ENCODE measurements around the gene LEMD1. TPM values are rescaled to one million over a fixed set of nuclear protein-coding genes. Genes with fewer than 3 reads are reported as not detected.
A peak's percentile ranks its signal among the peaks of the same experiment; 100 is the strongest.

The LEMD1 gene
- total RNA-seq, 1 donor from 2014 or later, result 15.0 TPM

DNA sequence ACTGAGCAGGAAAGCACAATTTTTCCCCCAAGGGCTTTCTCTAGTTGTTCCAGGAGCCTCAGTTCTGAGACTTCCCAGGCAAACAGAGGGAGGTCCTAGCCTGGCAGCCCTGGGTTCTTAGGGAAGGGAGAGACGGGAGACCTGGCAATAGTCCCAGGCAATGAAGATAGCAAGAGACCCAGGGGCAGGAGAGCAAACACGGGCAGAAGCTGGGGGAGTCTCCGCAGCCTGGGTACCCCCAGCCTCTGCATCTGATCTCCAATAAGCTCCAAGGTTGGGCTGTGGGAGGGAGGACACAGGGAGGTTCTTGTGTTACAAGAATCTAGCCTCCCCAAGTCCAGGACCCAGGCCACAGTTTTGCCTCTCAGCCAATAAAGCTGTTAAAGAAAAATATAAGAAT lies 31.6 kb upstream of the LEMD1 start:
- no peaks in the 10 kb centered on the region for H3K36me3 ChIP-seq
- H3K4me1 Mint-ChIP-seq, result peaks cover 67% of the 10 kb centered on the region
- peaks cover 70% of the 10 kb centered on the region for H3K4me1 ChIP-seq

DNA sequence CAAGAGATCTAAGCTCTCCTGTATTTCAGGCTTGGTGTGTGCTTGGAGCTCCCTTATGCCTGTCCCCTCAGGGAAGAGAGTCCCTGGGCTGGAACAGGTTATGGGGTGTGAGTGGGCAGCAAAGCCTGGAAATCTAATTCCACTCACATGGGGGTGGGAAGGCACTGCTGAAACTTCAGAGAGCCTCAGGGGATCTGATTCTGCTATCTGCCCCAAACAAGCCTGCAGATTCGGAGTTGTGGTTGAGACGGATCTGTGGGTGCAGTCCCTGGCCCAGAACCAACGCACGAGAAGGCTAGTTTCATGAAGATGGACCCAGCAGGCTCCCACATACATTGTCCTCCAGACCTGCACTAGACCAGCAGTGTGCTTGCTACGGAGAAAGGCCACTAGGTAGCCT lies 31.1 kb upstream of the LEMD1 start:
- H2AFZ ChIP-seq (replicated peaks), result no peak overlapping the region
- Mint-ChIP-seq H3K4me1 (peaks cover 72% of the 10 kb centered on the region), H3K9me3 (no peaks in the 10 kb centered on the region), H3K36me3 (peaks cover 5% of the 10 kb centered on the region), H3K27me3 (ENCODE audit: insufficient read depth, low read depth) (peaks cover 11% of the 10 kb centered on the region), H3K4me3 (peak overlapping the region; percentile 60), H3K27ac (peak overlapping the region; percentile 33)
- peak overlapping the region; percentile 87 for H3K27ac ChIP-seq
- no peak for DNase-seq (ENCODE audit: low spot score)
- H3F3A ChIP-seq (ENCODE audit: low read depth), result peaks cover 92% of the 10 kb centered on the region
- H4K20me1 ChIP-seq (ENCODE audit: low read depth), result peaks cover 70% of the 10 kb centered on the region
- no peaks in the 10 kb centered on the region for H3K36me3 ChIP-seq
- peaks cover 50% of the 10 kb centered on the region for H3K79me2 ChIP-seq (ENCODE audit: low read depth)
- H3K4me2 ChIP-seq, result peak overlapping the region; percentile 86
- H3K4me3 ChIP-seq, result peak overlapping the region; percentile 85
- peaks cover 74% of the 10 kb centered on the region for H3K4me1 ChIP-seq
- H3K9me3 ChIP-seq (ENCODE audit: low read depth), result no peaks in the 10 kb centered on the region
- TF ChIP-seq EZH2phosphoT487 (IDR thresholded peaks at IDR 0.05), result no peak
- TF ChIP-seq, protein P1, sequence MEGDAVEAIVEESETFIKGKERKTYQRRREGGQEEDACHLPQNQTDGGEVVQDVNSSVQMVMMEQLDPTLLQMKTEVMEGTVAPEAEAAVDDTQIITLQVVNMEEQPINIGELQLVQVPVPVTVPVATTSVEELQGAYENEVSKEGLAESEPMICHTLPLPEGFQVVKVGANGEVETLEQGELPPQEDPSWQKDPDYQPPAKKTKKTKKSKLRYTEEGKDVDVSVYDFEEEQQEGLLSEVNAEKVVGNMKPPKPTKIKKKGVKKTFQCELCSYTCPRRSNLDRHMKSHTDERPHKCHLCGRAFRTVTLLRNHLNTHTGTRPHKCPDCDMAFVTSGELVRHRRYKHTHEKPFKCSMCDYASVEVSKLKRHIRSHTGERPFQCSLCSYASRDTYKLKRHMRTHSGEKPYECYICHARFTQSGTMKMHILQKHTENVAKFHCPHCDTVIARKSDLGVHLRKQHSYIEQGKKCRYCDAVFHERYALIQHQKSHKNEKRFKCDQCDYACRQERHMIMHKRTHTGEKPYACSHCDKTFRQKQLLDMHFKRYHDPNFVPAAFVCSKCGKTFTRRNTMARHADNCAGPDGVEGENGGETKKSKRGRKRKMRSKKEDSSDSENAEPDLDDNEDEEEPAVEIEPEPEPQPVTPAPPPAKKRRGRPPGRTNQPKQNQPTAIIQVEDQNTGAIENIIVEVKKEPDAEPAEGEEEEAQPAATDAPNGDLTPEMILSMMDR (IDR thresholded peaks at IDR 0.05), result no peak
- no peak for TF ChIP-seq EZH2 (IDR thresholded peaks at IDR 0.05)
- no peaks in the 10 kb centered on the region for H3K27me3 ChIP-seq
- no peak overlapping the region for H3K9ac ChIP-seq

More for the DNA sequence above, 31.6 kb upstream of the LEMD1 start:
- Histone ChIP-seq H3K9ac (no peak overlapping the region), H3K4me3 (peak overlapping the region; percentile 85), H2AFZ (replicated peaks) (no peak overlapping the region), H3K79me2 (ENCODE audit: low read depth) (peaks cover 50% of the 10 kb centered on the region), H3K9me3 (ENCODE audit: low read depth) (no peaks in the 10 kb centered on the region), H3K27me3 (no peaks in the 10 kb centered on the region), H4K20me1 (ENCODE audit: low read depth) (peaks cover 72% of the 10 kb centered on the region), H3F3A (ENCODE audit: low read depth) (peaks cover 91% of the 10 kb centered on the region), H3K27ac (peak overlapping the region; percentile 87), H3K4me2 (peak overlapping the region; percentile 86)
- Mint-ChIP-seq H3K9me3 (no peaks in the 10 kb centered on the region), H3K36me3 (peaks cover 5% of the 10 kb centered on the region), H3K27me3 (ENCODE audit: insufficient read depth, low read depth) (peaks cover 13% of the 10 kb centered on the region), H3K4me3 (peak overlapping the region; percentile 95), H3K27ac (peak overlapping the region; percentile 13)
- TF ChIP-seq EZH2phosphoT487 (IDR thresholded peaks at IDR 0.05), result no peak
- TF ChIP-seq, protein P1 (IDR thresholded peaks at IDR 0.05), result no peak
- TF ChIP-seq EZH2 (IDR thresholded peaks at IDR 0.05), result no peak
- DNase-seq (ENCODE audit: low spot score), result no peak

DNA sequence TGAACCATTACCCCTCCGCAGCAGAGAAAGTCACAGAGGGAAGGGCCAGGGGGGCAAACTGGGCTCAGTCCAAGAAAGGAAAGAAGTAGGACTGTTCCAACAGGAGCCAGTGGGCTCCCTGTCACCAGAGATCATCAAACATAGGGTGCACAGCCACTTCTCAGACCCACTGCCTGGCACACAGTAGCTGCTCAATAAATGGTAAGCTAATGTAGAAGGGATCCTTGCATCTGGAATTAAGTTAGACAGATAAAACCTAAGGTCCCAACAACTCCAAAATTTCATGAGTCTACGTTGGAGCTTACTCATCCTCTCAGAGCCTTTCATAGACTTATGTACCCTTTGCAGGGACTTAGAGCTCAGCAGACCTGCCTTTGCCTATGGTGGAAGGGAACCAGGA lies 30.5 kb upstream of the LEMD1 start:
- no peak overlapping the region for H2AFZ ChIP-seq (replicated peaks)
- Mint-ChIP-seq H3K4me1 (peaks cover 73% of the 10 kb centered on the region), H3K36me3 (peaks cover 5% of the 10 kb centered on the region), H3K27ac (peak overlapping the region; percentile 7), H3K27me3 (ENCODE audit: insufficient read depth, low read depth) (peaks cover 9% of the 10 kb centered on the region), H3K4me3 (peak overlapping the region; percentile 89), H3K9me3 (no peaks in the 10 kb centered on the region)
- peaks cover 50% of the 10 kb centered on the region for H3K79me2 ChIP-seq (ENCODE audit: low read depth)
- no peaks in the 10 kb centered on the region for H3K27me3 ChIP-seq
- H3F3A ChIP-seq (ENCODE audit: low read depth), result peaks cover 92% of the 10 kb centered on the region
- DNase-seq (ENCODE audit: low spot score), result no peak
- peak overlapping the region; percentile 37 for H3K4me3 ChIP-seq
- peak overlapping the region; percentile 72 for H3K4me2 ChIP-seq
- H3K9ac ChIP-seq, result no peak overlapping the region
- H3K36me3 ChIP-seq, result no peaks in the 10 kb centered on the region
- H3K4me1 ChIP-seq, result peaks cover 75% of the 10 kb centered on the region
- no peaks in the 10 kb centered on the region for H3K9me3 ChIP-seq (ENCODE audit: low read depth)
- H4K20me1 ChIP-seq (ENCODE audit: low read depth), result peaks cover 70% of the 10 kb centered on the region
- TF ChIP-seq EZH2phosphoT487 (IDR thresholded peaks at IDR 0.05), result no peak
- TF ChIP-seq EZH2 (IDR thresholded peaks at IDR 0.05), result no peak
- TF ChIP-seq, protein P1 (IDR thresholded peaks at IDR 0.05), result no peak
- peak overlapping the region; percentile 87 for H3K27ac ChIP-seq

Data from neural progenitor cell (in vitro differentiated cells).